Bronchial epithelial cell (primary cell): Measurements from ENCODE around the gene ANO8. TPM values are rescaled to one million over a fixed set of nuclear protein-coding genes. Genes with fewer than 3 reads are reported as not detected.

Experiments used
- DNase-seq: peaks from one replicate; pipeline ENCODE4 v3.0.0-alpha.2; 2010; ENCODE audit warnings: low read depth
- FAIRE-seq: peaks from 2 replicates; lab custom pipeline; 2011; peaks lifted over from hg19 to GRCh38; lab: Jason Lieb, UNC
- H3K27me3 ChIP-seq: 2 replicates; pipeline ENCODE4 v1.5.1; 2011; ENCODE audit warnings: low read length; ENCODE audit not compliant: control insufficient read depth, insufficient read depth
- H3K36me3 ChIP-seq: 2 replicates; pipeline ENCODE4 v1.5.1; 2011; ENCODE audit warnings: low read length; ENCODE audit not compliant: control insufficient read depth, insufficient read depth
- H3K4me3 ChIP-seq: 2 replicates; pipeline ENCODE4 v1.5.1; 2011; ENCODE audit warnings: mild to moderate bottlenecking, low read depth, low read length, control low read depth
- total RNA-seq: library from RNA; depleted of rRNA; stranded (reverse); fragments of >200 nt; gene quantifications from 2 replicates; pipeline ENCODE4 v1.2.1, GENCODE V29; 2014
- TF ChIP-seq, protein P1 (sequence below): IDR thresholded peaks from 2 replicates; pipeline ENCODE4 v1.5.1; 2011; ENCODE audit warnings: mild to moderate bottlenecking, moderate library complexity, low read length, control low read depth, inconsistent platforms; ENCODE audit not compliant: insufficient read depth, severe bottlenecking

ANO8 gene
- total RNA-seq, 1 donor from 2014 or later = 2.6 TPM

DNA sequence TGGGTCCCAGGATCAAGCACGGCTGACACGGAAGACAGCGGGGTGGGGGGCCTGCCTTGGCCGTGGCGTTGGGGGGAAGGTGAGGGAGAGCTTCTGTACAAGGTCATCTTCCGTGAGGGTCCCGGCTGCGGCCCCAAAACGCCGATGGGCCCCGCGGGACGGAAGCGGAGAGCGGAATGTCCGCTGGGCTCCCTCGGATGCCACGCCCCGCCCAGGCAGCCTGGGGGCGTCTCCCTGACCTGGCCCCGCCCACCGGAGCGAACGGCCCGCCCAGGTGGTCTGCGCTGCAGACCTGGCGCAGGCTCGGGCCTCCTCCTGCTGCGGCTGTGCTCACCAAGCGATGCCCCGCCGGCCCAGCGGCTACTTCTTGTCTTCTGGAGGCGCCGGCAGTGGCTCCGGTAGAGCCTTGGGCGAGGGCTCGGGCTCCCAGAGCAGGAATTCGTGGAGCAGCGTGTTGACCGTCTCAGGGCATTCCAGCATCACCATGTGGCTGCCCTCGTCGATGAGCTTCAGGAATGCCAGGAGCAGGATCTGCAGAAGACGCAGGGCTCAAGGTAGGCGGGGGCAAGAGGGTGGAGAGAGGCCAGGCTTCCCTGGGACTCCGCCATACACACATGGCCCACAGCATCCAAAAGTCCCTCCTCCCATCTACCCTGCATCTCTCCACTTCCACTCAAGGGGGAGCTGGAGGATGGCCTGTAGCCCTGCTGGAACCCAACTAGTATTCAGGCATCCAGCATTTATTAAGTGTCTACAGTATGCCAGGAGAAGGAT, 42.2 kb downstream of the ANO8 start:
- Histone ChIP-seq H3K27me3 (no peaks in the 10 kb centered on the region), H3K4me3 (peak overlapping the region; percentile 46), H3K36me3 (peaks cover 2% of the 10 kb centered on the region)
- TF ChIP-seq, protein P1, sequence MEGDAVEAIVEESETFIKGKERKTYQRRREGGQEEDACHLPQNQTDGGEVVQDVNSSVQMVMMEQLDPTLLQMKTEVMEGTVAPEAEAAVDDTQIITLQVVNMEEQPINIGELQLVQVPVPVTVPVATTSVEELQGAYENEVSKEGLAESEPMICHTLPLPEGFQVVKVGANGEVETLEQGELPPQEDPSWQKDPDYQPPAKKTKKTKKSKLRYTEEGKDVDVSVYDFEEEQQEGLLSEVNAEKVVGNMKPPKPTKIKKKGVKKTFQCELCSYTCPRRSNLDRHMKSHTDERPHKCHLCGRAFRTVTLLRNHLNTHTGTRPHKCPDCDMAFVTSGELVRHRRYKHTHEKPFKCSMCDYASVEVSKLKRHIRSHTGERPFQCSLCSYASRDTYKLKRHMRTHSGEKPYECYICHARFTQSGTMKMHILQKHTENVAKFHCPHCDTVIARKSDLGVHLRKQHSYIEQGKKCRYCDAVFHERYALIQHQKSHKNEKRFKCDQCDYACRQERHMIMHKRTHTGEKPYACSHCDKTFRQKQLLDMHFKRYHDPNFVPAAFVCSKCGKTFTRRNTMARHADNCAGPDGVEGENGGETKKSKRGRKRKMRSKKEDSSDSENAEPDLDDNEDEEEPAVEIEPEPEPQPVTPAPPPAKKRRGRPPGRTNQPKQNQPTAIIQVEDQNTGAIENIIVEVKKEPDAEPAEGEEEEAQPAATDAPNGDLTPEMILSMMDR = peak; percentile 79
- FAIRE-seq (no peak), DNase-seq (peak; percentile 81)

GRCh38 chr19:17289489-17289888, 45.2 kb downstream of the ANO8 start:
- Histone ChIP-seq H3K4me3 (no peak overlapping the region), H3K27me3 (no peaks in the 10 kb centered on the region), H3K36me3 (peaks cover under 1% of the 10 kb centered on the region)
- TF ChIP-seq, protein P1 = no peak
- peak; percentile 57 for DNase-seq
- no peak for FAIRE-seq

DNA sequence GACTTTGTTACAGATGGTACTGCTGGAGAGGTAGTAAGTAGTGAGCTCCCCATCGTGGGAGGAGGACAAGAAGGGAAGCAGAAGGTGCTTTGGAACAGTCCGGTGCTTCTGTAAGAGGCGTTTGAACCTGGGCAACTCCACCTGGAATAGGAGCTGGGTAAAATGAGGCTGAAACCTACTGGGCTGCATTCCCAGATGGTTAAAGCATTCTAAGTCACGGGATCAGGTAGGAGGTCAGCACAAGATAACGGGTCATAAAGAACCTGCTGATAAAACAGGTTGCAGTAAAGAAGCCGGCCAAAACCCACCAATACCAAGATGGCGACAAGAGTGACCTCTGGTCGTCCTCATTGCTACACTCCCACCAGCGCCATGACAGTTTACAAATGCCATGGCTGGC, 47.9 kb downstream of the ANO8 start:
- FAIRE-seq (no peak), DNase-seq (no peak)
- no peaks in the 10 kb centered on the region for H3K27me3 ChIP-seq
- no peaks in the 10 kb centered on the region for H3K36me3 ChIP-seq
- TF ChIP-seq, protein P1 = no peak
- H3K4me3 ChIP-seq = no peak overlapping the region

- H3K36me3 ChIP-seq = no peaks in the 10 kb centered on the region
- no peaks in the 10 kb centered on the region for H3K27me3 ChIP-seq
- DNase-seq = no peak
- no peak overlapping the region for H3K4me3 ChIP-seq
- no peak for FAIRE-seq
- TF ChIP-seq, protein P1 = no peak
Observed at GRCh38 chr19:17286263-17286662, 48.4 kb downstream of the ANO8 start.

DNA sequence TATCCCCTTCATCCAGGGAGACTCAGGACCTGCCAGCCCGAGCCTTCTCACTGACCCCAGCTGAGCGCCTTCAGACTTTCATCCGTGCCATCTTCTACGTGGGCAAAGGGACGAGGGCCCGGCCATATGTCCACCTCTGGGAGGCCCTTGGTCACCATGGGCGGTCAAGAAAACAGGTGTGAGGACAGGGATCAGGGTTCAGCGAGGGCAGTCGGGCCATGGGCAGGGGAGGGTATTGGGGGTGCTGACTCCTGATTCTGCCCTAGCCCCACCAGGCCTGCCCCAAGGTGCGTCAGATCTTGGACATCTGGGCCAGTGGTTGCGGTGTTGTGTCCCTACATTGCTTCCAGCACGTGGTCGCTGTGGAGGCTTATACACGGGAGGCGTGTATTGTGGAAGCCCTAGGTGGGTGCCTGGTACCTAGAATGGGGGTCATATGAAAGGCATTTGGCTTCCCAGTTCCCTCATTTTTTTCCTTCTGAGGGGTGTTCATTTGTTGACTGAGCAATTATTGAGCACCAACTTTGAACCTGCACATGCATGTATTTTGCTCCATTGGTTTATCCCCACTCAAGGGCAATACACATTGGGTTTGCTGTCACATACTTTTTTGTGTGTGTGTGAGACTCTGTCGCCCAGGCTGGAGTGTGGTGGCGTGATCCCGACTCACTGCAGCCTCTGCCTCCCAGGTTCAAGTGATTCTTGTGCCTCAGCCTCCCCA, 49.1 kb downstream of the ANO8 start:
- no peak for DNase-seq
- no peak for FAIRE-seq
- Histone ChIP-seq H3K36me3 (no peaks in the 10 kb centered on the region), H3K4me3 (no peak overlapping the region), H3K27me3 (no peaks in the 10 kb centered on the region)
- TF ChIP-seq, protein P1 = no peak
